ENCODE results near the gene GYG1.
A peak's percentile ranks its signal among the peaks of the same experiment; 100 is the strongest.

Gene GYG1

GRCh38 chr3:148953094-148953493, 38.2 kb upstream of the GYG1 start:
- Histone ChIP-seq H3K36me3 (replicated peaks; ENCODE audit: insufficient read depth, low read length) (no peaks in the 10 kb centered on the region), H3K9ac (ENCODE audit: low read length) (no peak overlapping the region), H3K4me2 (ENCODE audit: low read depth, low read length) (no peak overlapping the region), H3K27me3 (replicated peaks; ENCODE audit: insufficient read depth, low read length) (no peaks in the 10 kb centered on the region), H3K9me2 (replicated peaks; ENCODE audit: insufficient read depth, low read length) (no peaks in the 10 kb centered on the region), H3K4me1 (ENCODE audit: low read length) (0 out of 2 replicates have a peak, but pooled peaks cover 3% of the 10 kb centered on the region), H2AFZ (ENCODE audit: low read length) (no peak overlapping the region), H3K27ac (ENCODE audit: low read length) (no peak overlapping the region), H4K20me1 (ENCODE audit: insufficient read depth, low read length) (no peaks in the 10 kb centered on the region), H3K9me3 (replicated peaks; ENCODE audit: insufficient read depth, low read length) (no peaks in the 10 kb centered on the region), H3F3A (ENCODE audit: insufficient read depth, low read length) (no peaks in the 10 kb centered on the region), H3K4me3 (ENCODE audit: low read length) (no peak overlapping the region), H3K79me2 (ENCODE audit: low read length) (no peaks in the 10 kb centered on the region)
- TF ChIP-seq CTCF (IDR thresholded peaks at IDR 0.05; ENCODE audit: low read length) (no peak), EZH2 (optimal IDR thresholded peaks at IDR 0.05; ENCODE audit: low read depth, low read length) (no peak), EZH2phosphoT487 (IDR thresholded peaks at IDR 0.05; ENCODE audit: low read length) (no peak)
- DNase-seq: no peak

- no peaks in the 10 kb centered on the region for H4K20me1 ChIP-seq (ENCODE audit: insufficient read depth, low read length)
- no peaks in the 10 kb centered on the region for H3K27me3 ChIP-seq (replicated peaks; ENCODE audit: insufficient read depth, low read length)
- H3K4me3 ChIP-seq (ENCODE audit: low read length): no peak overlapping the region
- H3K9me3 ChIP-seq (replicated peaks; ENCODE audit: insufficient read depth, low read length): no peaks in the 10 kb centered on the region
- no peaks in the 10 kb centered on the region for H3F3A ChIP-seq (ENCODE audit: insufficient read depth, low read length)
- no peak for DNase-seq
- TF ChIP-seq EZH2phosphoT487 (IDR thresholded peaks at IDR 0.05; ENCODE audit: low read length) (no peak), CTCF (IDR thresholded peaks at IDR 0.05; ENCODE audit: low read length) (no peak), EZH2 (optimal IDR thresholded peaks at IDR 0.05; ENCODE audit: low read depth, low read length) (no peak)
- no peaks in the 10 kb centered on the region for H3K9me2 ChIP-seq (replicated peaks; ENCODE audit: insufficient read depth, low read length)
- no peak overlapping the region for H3K4me2 ChIP-seq (ENCODE audit: low read depth, low read length)
- H2AFZ ChIP-seq (ENCODE audit: low read length): no peak overlapping the region
- H3K27ac ChIP-seq (ENCODE audit: low read length): no peak overlapping the region
- H3K36me3 ChIP-seq (replicated peaks; ENCODE audit: insufficient read depth, low read length): no peaks in the 10 kb centered on the region
- 0 out of 2 replicates have a peak, but pooled peaks cover 3% of the 10 kb centered on the region for H3K4me1 ChIP-seq (ENCODE audit: low read length)
- no peaks in the 10 kb centered on the region for H3K79me2 ChIP-seq (ENCODE audit: low read length)
- H3K9ac ChIP-seq (ENCODE audit: low read length): no peak overlapping the region
These were observed 36.4 kb upstream of the GYG1 start for GRCh38 chr3:148954981-148955380.

GRCh38 chr3:148955544-148956346, 35.6 kb upstream of the GYG1 start:
- no peaks in the 10 kb centered on the region for H3K36me3 ChIP-seq (replicated peaks; ENCODE audit: insufficient read depth, low read length)

More at GRCh38 chr3:148955544-148956346, 35.6 kb upstream of the GYG1 start:
- Histone ChIP-seq H3K4me3 (ENCODE audit: low read length) (no peak overlapping the region), H3K9me2 (replicated peaks; ENCODE audit: insufficient read depth, low read length) (no peaks in the 10 kb centered on the region), H3K4me2 (ENCODE audit: low read depth, low read length) (no peak overlapping the region), H3K79me2 (ENCODE audit: low read length) (no peaks in the 10 kb centered on the region), H3F3A (ENCODE audit: insufficient read depth, low read length) (no peaks in the 10 kb centered on the region), H3K27me3 (replicated peaks; ENCODE audit: insufficient read depth, low read length) (no peaks in the 10 kb centered on the region), H3K4me1 (ENCODE audit: low read length) (0 out of 2 replicates have a peak, but pooled peaks cover 3% of the 10 kb centered on the region), H3K9me3 (replicated peaks; ENCODE audit: insufficient read depth, low read length) (no peaks in the 10 kb centered on the region), H3K9ac (ENCODE audit: low read length) (no peak overlapping the region), H2AFZ (ENCODE audit: low read length) (no peak overlapping the region), H4K20me1 (ENCODE audit: insufficient read depth, low read length) (no peaks in the 10 kb centered on the region), H3K27ac (ENCODE audit: low read length) (no peak overlapping the region)
- DNase-seq: peak; percentile 52
- peak; percentile 64 for TF ChIP-seq CTCF (IDR thresholded peaks at IDR 0.05; ENCODE audit: low read length)
- TF ChIP-seq EZH2 (optimal IDR thresholded peaks at IDR 0.05; ENCODE audit: low read depth, low read length): no peak
